SK-N-SH treated with all-trans-retinoic acid at 6 μM for 48 hours (cell line): ENCODE data around the gene SPTLC1.

Source experiments
- ARNTL ChIP-seq: fragments of 450-650 bp; formaldehyde crosslinking; IDR thresholded peaks from 2 replicates; pipeline ENCODE4 v1.5.0; 2020; ENCODE audit warnings: low read depth, mild to moderate bottlenecking, moderate library complexity, borderline replicate concordance
- CSDC2 ChIP-seq: fragments of 250-450 bp; sonication (Bioruptor Pico); IDR thresholded peaks from 2 replicates; pipeline ENCODE4 v1.5.0; 2020; ENCODE audit warnings: mild to moderate bottlenecking, moderate library complexity
- ESRRG ChIP-seq: fragments of 250-450 bp; sonication (Bioruptor Pico); IDR thresholded peaks from 2 replicates; pipeline ENCODE4 v1.6.1; 2021; ENCODE audit warnings: mild to moderate bottlenecking
- ISL1 ChIP-seq: fragments of 250-450 bp; sonication (Bioruptor Pico); IDR thresholded peaks from 2 replicates; pipeline ENCODE4 v2.1.2; 2022; ENCODE audit warnings: mild to moderate bottlenecking, moderate library complexity
- OSR1 ChIP-seq: fragments of 250-450 bp; sonication (Bioruptor Pico); IDR thresholded peaks from 2 replicates; pipeline ENCODE4 v1.8.0; 2022; ENCODE audit warnings: moderate library complexity, mild to moderate bottlenecking, inconsistent platforms
- PATZ1 ChIP-seq: fragments of 250-450 bp; sonication (Bioruptor Pico); IDR thresholded peaks from 2 replicates; pipeline ENCODE4 v1.8.0; 2020; ENCODE audit warnings: mild to moderate bottlenecking, moderate library complexity, borderline replicate concordance
- POU6F1 ChIP-seq: fragments of 250-450 bp; sonication (Bioruptor Pico); IDR thresholded peaks from 2 replicates; pipeline ENCODE4 v1.8.0; 2021; ENCODE audit warnings: low read depth, mild to moderate bottlenecking, moderate library complexity, borderline replicate concordance
- PPARA ChIP-seq: fragments of 250-450 bp; sonication (Bioruptor Pico); IDR thresholded peaks from 2 replicates; pipeline ENCODE4 v1.5.0; 2020; ENCODE audit warnings: mild to moderate bottlenecking, borderline replicate concordance
- ZFP30 ChIP-seq: fragments of 450-650 bp; formaldehyde crosslinking; IDR thresholded peaks from 2 replicates; pipeline ENCODE4 v1.5.0; 2022; ENCODE audit warnings: mild to moderate bottlenecking, moderate library complexity
- ZNF565 ChIP-seq: fragments of 450-650 bp; formaldehyde crosslinking; conservative IDR thresholded peaks from 2 replicates; pipeline ENCODE4 v1.5.0; 2020; ENCODE audit warnings: low read depth, mild to moderate bottlenecking, moderate library complexity
- ZNF8 ChIP-seq: fragments of 450-650 bp; formaldehyde crosslinking; IDR thresholded peaks from 2 replicates; pipeline ENCODE4 v1.5.0; 2020; ENCODE audit warnings: mild to moderate bottlenecking, moderate library complexity

DNA sequence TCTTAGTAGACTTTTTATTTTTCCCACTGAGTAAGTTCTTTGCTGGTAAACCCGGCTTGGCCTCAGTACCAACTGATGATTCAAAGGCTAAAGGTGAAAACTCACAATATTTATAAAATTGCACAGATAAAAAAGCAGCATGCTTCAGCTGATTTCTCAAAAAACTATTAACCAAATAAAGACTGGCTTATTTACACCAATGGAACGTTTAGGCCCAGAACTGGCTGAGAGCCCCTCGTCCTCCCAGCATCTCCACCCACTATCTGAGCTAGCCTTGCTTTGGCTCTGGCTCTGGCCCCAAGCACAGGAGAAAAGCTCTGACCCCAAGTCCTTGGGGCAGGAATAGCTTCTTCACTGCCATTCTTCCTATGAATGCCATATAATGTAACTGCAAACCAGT is 68.5 kb downstream of the SPTLC1 start:
- TF ChIP-seq CSDC2 (CRISPR knock-in tag) (no peak), PATZ1 (CRISPR knock-in tag) (no peak), ARNTL (CRISPR knock-in tag) (no peak), PPARA (CRISPR knock-in tag) (no peak), OSR1 (CRISPR knock-in tag) (no peak), ESRRG (CRISPR knock-in tag) (no peak), POU6F1 (no peak), ZFP30 (CRISPR knock-in tag) (no peak), ZNF565 (CRISPR knock-in tag) (no peak), ZNF8 (CRISPR knock-in tag) (no peak), ISL1 (CRISPR knock-in tag) (no peak)
